ENCODE results near the gene PRH2. TPM values are rescaled to one million over a fixed set of nuclear protein-coding genes. Genes with fewer than 3 reads are reported as not detected.

PRH2 gene
- total RNA-seq, 1 experiment from 2014 or later = not detected

GRCh38 chr12:10959804-10960203, 30.8 kb downstream of the PRH2 start:
- Histone ChIP-seq H3K9me3 (ENCODE audit: control insufficient read depth in 1 of 2, insufficient read depth in 1 of 2, low read depth in 1 of 2, low read length in 2 of 2) (peaks cover 0 to 5% of the 10 kb centered on the region in 2 experiments; a peak in 1 of 4 replicates), H3K4me1 (ENCODE audit: control insufficient read depth in 1 of 2, insufficient read depth in 2 of 2, low read length in 2 of 2) (no peaks in the 10 kb centered on the region), H3K27ac (ENCODE audit: low read depth, low read length) (no peak overlapping the region), H3K4me3 (replicated peaks in 1 of 2; ENCODE audit: low read depth in 1 of 2, low read length in 2 of 2) (no peak overlapping the region), H3K9me2 (ENCODE audit: insufficient read depth) (no peaks in the 10 kb centered on the region), H3K27me3 (ENCODE audit: insufficient read depth, low read length) (no peaks in the 10 kb centered on the region), H3K4me2 (ENCODE audit: low read length) (no peak overlapping the region), H2AFZ (ENCODE audit: low read depth, low read length, poor library complexity, severe bottlenecking) (no peak overlapping the region), H3K9ac (ENCODE audit: low read length) (no peak overlapping the region), H3K79me2 (ENCODE audit: insufficient read depth, low read length) (peaks cover 19% of the 10 kb centered on the region), H4K20me1 (ENCODE audit: insufficient read depth) (no peaks in the 10 kb centered on the region), H3K36me3 (ENCODE audit: control insufficient read depth in 1 of 2, insufficient read depth in 2 of 2, low read length in 2 of 2) (no peaks in the 10 kb centered on the region)
- no peak for DNase-seq (ENCODE audit: low read depth, low spot score)
- POLR2A ChIA-PET = no interaction called here
- intact Hi-C loops (cut with micrococcal nuclease) = no loop called here
- ATAC-seq = no peak
- RAD21 ChIA-PET (ENCODE audit: low non-redundant PET in 1 of 2, low total read pairs in 2 of 2, uncharacterized antibody in 2 of 2, unreplicated experiment in 2 of 2) = interaction anchor here in 1 of 2 experiments (0.6 kb wide), 1 partner anchor 14 kb away, joined by 3 read pairs; no protein-coding TSS in a partner anchor
- TF ChIP-seq RAD21 (IDR thresholded peaks at IDR 0.05; ENCODE audit: low read depth) = peak; percentile 36; the same call in 1 of the 2 replicates
- no peak for TF ChIP-seq ATF3 (IDR thresholded peaks at IDR 0.05)
- no TSS peak for BruUV-seq (replicated peaks)
- CTCF ChIA-PET = no interaction called here

- Histone ChIP-seq H3K9me2 (ENCODE audit: insufficient read depth) (no peaks in the 10 kb centered on the region), H2AFZ (ENCODE audit: low read depth, low read length, poor library complexity, severe bottlenecking) (no peak overlapping the region), H3K4me1 (ENCODE audit: control insufficient read depth in 1 of 2, insufficient read depth in 2 of 2, low read length in 2 of 2) (no peaks in the 10 kb centered on the region), H4K20me1 (ENCODE audit: insufficient read depth) (no peaks in the 10 kb centered on the region), H3K9me3 (ENCODE audit: control insufficient read depth in 1 of 2, insufficient read depth in 1 of 2, low read depth in 1 of 2, low read length in 2 of 2) (peaks cover 0 to 5% of the 10 kb centered on the region in 2 experiments; a peak in 1 of 4 replicates), H3K9ac (ENCODE audit: low read length) (no peak overlapping the region), H3K4me3 (replicated peaks in 1 of 2; ENCODE audit: low read depth in 1 of 2, low read length in 2 of 2) (no peak overlapping the region), H3K79me2 (ENCODE audit: insufficient read depth, low read length) (peaks cover 16% of the 10 kb centered on the region), H3K27me3 (ENCODE audit: insufficient read depth, low read length) (no peaks in the 10 kb centered on the region), H3K36me3 (ENCODE audit: control insufficient read depth in 1 of 2, insufficient read depth in 2 of 2, low read length in 2 of 2) (no peaks in the 10 kb centered on the region), H3K27ac (ENCODE audit: low read depth, low read length) (no peak overlapping the region), H3K4me2 (ENCODE audit: low read length) (no peak overlapping the region)
- no TSS peak for BruUV-seq (replicated peaks)
- DNase-seq (ENCODE audit: low read depth, low spot score) (no peak), ATAC-seq (no peak)
- ChIA-PET POLR2A (no interaction called here), CTCF (no interaction called here), RAD21 (ENCODE audit: low non-redundant PET in 1 of 2, low total read pairs in 2 of 2, uncharacterized antibody in 2 of 2, unreplicated experiment in 2 of 2) (interaction anchor here in 1 of 2 experiments (0.6 kb wide), 1 partner anchor 13 kb away, joined by 3 read pairs; no protein-coding TSS in a partner anchor)
- TF ChIP-seq ZNF274 (IDR thresholded peaks at IDR 0.05; ENCODE audit: low read depth, low read length) (no peak), YY1 (IDR thresholded peaks at IDR 0.05; ENCODE audit: extremely low read depth, insufficient replicate concordance, low read depth, low read length) (no peak), EZH2phosphoT487 (IDR thresholded peaks at IDR 0.05; ENCODE audit: borderline replicate concordance) (no peak), EGR1 (IDR thresholded peaks at IDR 0.05; ENCODE audit: low read depth) (no peak), EZH2 (IDR thresholded peaks at IDR 0.05) (no peak), TCF7L2 (IDR thresholded peaks at IDR 0.05; ENCODE audit: borderline replicate concordance, extremely low read depth, insufficient read depth, insufficient read length) (no peak), SIN3A (IDR thresholded peaks at IDR 0.05; ENCODE audit: low read depth) (no peak), REST (IDR thresholded peaks at IDR 0.05; ENCODE audit: low read depth) (no peak), ZFX (IDR thresholded peaks at IDR 0.05) (no peak), POLR2AphosphoS5 (IDR thresholded peaks at IDR 0.05; ENCODE audit: low read depth, low read length) (no peak), SRF (IDR thresholded peaks at IDR 0.05; ENCODE audit: low read depth) (no peak), JUND (IDR thresholded peaks at IDR 0.05) (no peak), CEBPB (IDR thresholded peaks at IDR 0.05; ENCODE audit: low read depth) (no peak)
- intact Hi-C loops (cut with micrococcal nuclease) = no loop called here
These were observed 31.2 kb downstream of the PRH2 start for GRCh38 chr12:10960211-10960610.
